ENCODE measurements around the gene ZBTB21. TPM values are rescaled to one million over a fixed set of nuclear protein-coding genes. Genes with fewer than 3 reads are reported as not detected.

The ZBTB21 gene
- total RNA-seq, 4 donors from 2014 or later = 16.3 to 33.5 (median 18.6) TPM

- H3K4me1 ChIP-seq = peaks cover 0 to 22% of the 10 kb centered on the region in 2 donors
- no peaks in the 10 kb centered on the region for H3K36me3 ChIP-seq
- H3K27ac ChIP-seq = no peak overlapping the region
- DNase-seq = no peak
- no peaks in the 10 kb centered on the region for H3K27me3 ChIP-seq
- TF ChIP-seq POLR2A (IDR thresholded peaks at IDR 0.05) = no peak
- TF ChIP-seq, protein P1, sequence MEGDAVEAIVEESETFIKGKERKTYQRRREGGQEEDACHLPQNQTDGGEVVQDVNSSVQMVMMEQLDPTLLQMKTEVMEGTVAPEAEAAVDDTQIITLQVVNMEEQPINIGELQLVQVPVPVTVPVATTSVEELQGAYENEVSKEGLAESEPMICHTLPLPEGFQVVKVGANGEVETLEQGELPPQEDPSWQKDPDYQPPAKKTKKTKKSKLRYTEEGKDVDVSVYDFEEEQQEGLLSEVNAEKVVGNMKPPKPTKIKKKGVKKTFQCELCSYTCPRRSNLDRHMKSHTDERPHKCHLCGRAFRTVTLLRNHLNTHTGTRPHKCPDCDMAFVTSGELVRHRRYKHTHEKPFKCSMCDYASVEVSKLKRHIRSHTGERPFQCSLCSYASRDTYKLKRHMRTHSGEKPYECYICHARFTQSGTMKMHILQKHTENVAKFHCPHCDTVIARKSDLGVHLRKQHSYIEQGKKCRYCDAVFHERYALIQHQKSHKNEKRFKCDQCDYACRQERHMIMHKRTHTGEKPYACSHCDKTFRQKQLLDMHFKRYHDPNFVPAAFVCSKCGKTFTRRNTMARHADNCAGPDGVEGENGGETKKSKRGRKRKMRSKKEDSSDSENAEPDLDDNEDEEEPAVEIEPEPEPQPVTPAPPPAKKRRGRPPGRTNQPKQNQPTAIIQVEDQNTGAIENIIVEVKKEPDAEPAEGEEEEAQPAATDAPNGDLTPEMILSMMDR (IDR thresholded peaks at IDR 0.05) = no peak
- H3K9me3 ChIP-seq = no peaks in the 10 kb centered on the region
- WGBS, 2 donors = 91% methylated on average over 16 of the region's 16 CpGs
- no peak overlapping the region for H3K4me3 ChIP-seq (replicated peaks in 1 of 3)
- intact Hi-C loops (cut with DNase I) = no loop called here
These were observed 33.2 kb upstream of the ZBTB21 start for GRCh38 chr21:42043201-42043895.

- no peak for TF ChIP-seq POLR2A (IDR thresholded peaks at IDR 0.05)
- TF ChIP-seq, protein P1 (IDR thresholded peaks at IDR 0.05) = no peak
- DNase-seq = no peak
- intact Hi-C loops (cut with DNase I) = no loop called here
- H3K27ac ChIP-seq = no peak overlapping the region
- no peaks in the 10 kb centered on the region for H3K27me3 ChIP-seq
- H3K36me3 ChIP-seq = no peaks in the 10 kb centered on the region
- 81 to 83% methylated on average over 9 of the region's 9 CpGs for WGBS, 2 donors
- no peak overlapping the region for H3K4me3 ChIP-seq (replicated peaks in 1 of 3)
- no peaks in the 10 kb centered on the region for H3K9me3 ChIP-seq
- H3K4me1 ChIP-seq = peaks cover 0 to 17% of the 10 kb centered on the region in 2 donors
These were observed 32.5 kb upstream of the ZBTB21 start for GRCh38 chr21:42042651-42043050.

GRCh38 chr21:42041711-42042110, 31.6 kb upstream of the ZBTB21 start:
- Histone ChIP-seq H3K27ac (no peak overlapping the region), H3K4me1 (peaks cover 0 to 17% of the 10 kb centered on the region in 2 donors), H3K4me3 (replicated peaks in 1 of 3) (no peak overlapping the region), H3K27me3 (no peaks in the 10 kb centered on the region), H3K9me3 (no peaks in the 10 kb centered on the region), H3K36me3 (no peaks in the 10 kb centered on the region)
- no peak for TF ChIP-seq POLR2A (IDR thresholded peaks at IDR 0.05)
- TF ChIP-seq, protein P1 (IDR thresholded peaks at IDR 0.05) = no peak
- intact Hi-C loops (cut with DNase I) = no loop called here
- 53 to 82% methylated on average over 4 of the region's 4 CpGs for WGBS, 2 donors
- no peak for DNase-seq

DNA sequence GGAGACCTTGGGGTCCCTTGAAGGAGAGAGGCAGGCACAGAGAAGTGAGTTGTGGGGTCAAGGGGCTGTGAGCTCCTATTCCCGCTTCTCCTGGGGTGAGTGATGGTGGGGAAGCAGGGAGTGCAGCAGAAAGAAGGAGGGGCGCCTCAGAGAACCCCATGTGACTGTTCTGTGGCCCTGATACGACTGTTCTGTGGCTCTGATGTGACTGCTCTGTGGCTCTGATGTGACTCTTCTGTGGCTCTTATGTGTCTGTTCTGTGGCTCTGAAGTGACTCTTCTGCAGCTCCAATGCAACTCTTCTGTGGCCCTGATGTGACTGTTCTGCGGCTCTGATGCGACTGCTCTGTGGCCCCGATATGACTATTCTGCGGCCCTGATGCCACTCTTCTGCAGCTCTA, 31.1 kb upstream of the ZBTB21 start:
- intact Hi-C loops (cut with DNase I) = no loop called here
- Histone ChIP-seq H3K4me3 (replicated peaks in 1 of 3) (no peak overlapping the region), H3K27me3 (no peaks in the 10 kb centered on the region), H3K4me1 (peaks cover 0 to 17% of the 10 kb centered on the region in 2 donors), H3K9me3 (no peaks in the 10 kb centered on the region), H3K27ac (no peak overlapping the region), H3K36me3 (no peaks in the 10 kb centered on the region)
- TF ChIP-seq POLR2A (IDR thresholded peaks at IDR 0.05) = no peak
- TF ChIP-seq, protein P1 (IDR thresholded peaks at IDR 0.05) = no peak
- no peak for DNase-seq
- WGBS, 2 donors = 91 to 97% methylated on average over 7 of the region's 7 CpGs

- 82 to 90% methylated on average over 18 of the region's 18 CpGs for WGBS, 2 donors
- Histone ChIP-seq H3K4me1 (peaks cover 0 to 17% of the 10 kb centered on the region in 2 donors), H3K4me3 (replicated peaks in 1 of 3) (no peak overlapping the region), H3K27me3 (no peaks in the 10 kb centered on the region), H3K9me3 (no peaks in the 10 kb centered on the region), H3K27ac (no peak overlapping the region), H3K36me3 (no peaks in the 10 kb centered on the region)
- no peak for DNase-seq
- TF ChIP-seq, protein P1 (IDR thresholded peaks at IDR 0.05) = no peak
- TF ChIP-seq POLR2A (IDR thresholded peaks at IDR 0.05) = no peak
- intact Hi-C loops (cut with DNase I) = no loop called here
These were observed 30.4 kb upstream of the ZBTB21 start for GRCh38 chr21:42040411-42041180.

All from thyroid gland (tissue), 4 donors.